H1 (cell line): ENCODE measurements around the gene CCL24. TPM values are rescaled to one million over a fixed set of nuclear protein-coding genes. Genes with fewer than 3 reads are reported as not detected.

Source experiments
- CTCF ChIA-PET: fragments of 300-600 bp; sonication (Branson Sonifier 250); formaldehyde crosslinking; loops from one replicate; lab custom pipeline; 2021; ENCODE audit not compliant: partially characterized antibody; lab: Charles Lee
- POLR2A ChIA-PET: fragments of 300-600 bp; sonication (Branson Sonifier 250); formaldehyde crosslinking; loops from one replicate; lab custom pipeline; 2021; ENCODE audit warnings: inconsistent platforms; ENCODE audit not compliant: partially characterized antibody; lab: Charles Lee
- DNase-seq, 2 experiments: peaks; one replicate each; pipeline versions ENCODE4 v3.0.0 to v3.0.0-alpha.2; 2010 to 2022; ENCODE audit warnings: low spot score in 2 of 2, low read depth in 1 of 2, mixed read lengths in 1 of 2
- FAIRE-seq: peaks from 2 replicates; lab custom pipeline; 2011; peaks lifted over from hg19 to GRCh38; lab: Jason Lieb, UNC
- H2AFZ ChIP-seq: 2 replicates; pipeline ENCODE4 v1.8.1; 2012; ENCODE audit warnings: low read length, inconsistent platforms
- H2AK5ac ChIP-seq: 2 replicates; pipeline ENCODE4 v1.6.1; 2013; ENCODE audit warnings: low read depth, low read length
- H2BK120ac ChIP-seq: replicated peaks from 2 replicates; pipeline ENCODE3; 2013; ENCODE audit warnings: low read depth, low read length, inconsistent platforms
- H2BK12ac ChIP-seq: 2 replicates; pipeline ENCODE4 v1.6.1; 2013; ENCODE audit warnings: low read depth, low read length
- H2BK15ac ChIP-seq: 2 replicates; pipeline ENCODE4 v1.6.1; 2013; ENCODE audit warnings: low read length
- H2BK20ac ChIP-seq: 2 replicates; pipeline ENCODE4 v1.6.1; 2013; ENCODE audit warnings: low read length
- H2BK5ac ChIP-seq: 2 replicates; pipeline ENCODE4 v1.6.1; 2013; ENCODE audit warnings: low read depth, low read length
- H3K14ac ChIP-seq: 2 replicates; pipeline ENCODE4 v1.6.1; 2013; ENCODE audit warnings: inconsistent platforms; ENCODE audit not compliant: insufficient read length
- H3K18ac ChIP-seq: 2 replicates; pipeline ENCODE4 v1.6.1; 2013; ENCODE audit warnings: low read length; ENCODE audit errors: extremely low read depth
- H3K23ac ChIP-seq: 2 replicates; pipeline ENCODE4 v1.6.1; 2013; ENCODE audit warnings: inconsistent platforms; ENCODE audit not compliant: insufficient read length
- H3K23me2 ChIP-seq: 2 replicates; pipeline ENCODE4 v1.6.1; 2013; ENCODE audit warnings: low read depth, low read length
- H3K27ac ChIP-seq: 2 replicates; pipeline ENCODE4 v1.6.1; 2011; ENCODE audit warnings: low read depth, low read length, inconsistent platforms
- H3K27me3 ChIP-seq, 4 experiments: replicated peaks in 1 of 4; 1 replicate in 1 of 4; 2 replicates in 3 of 4; pipeline versions ENCODE4 v1.6.1 to v1.8.1; 2011 to 2013; ENCODE audit warnings: low read length in 3 of 4, mild to moderate bottlenecking in 3 of 4, inconsistent platforms in 2 of 4, mixed read lengths in 2 of 4, moderate library complexity in 1 of 4; ENCODE audit not compliant: control insufficient read depth in 3 of 4, insufficient read depth in 3 of 4; ENCODE audit errors: extremely low read depth in 1 of 4
- H3K36me3 ChIP-seq, 4 experiments: 2 replicates each; pipeline versions ENCODE4 v1.6.1 to v1.8.1; 2011 to 2013; ENCODE audit warnings: mild to moderate bottlenecking in 4 of 4, low read length in 3 of 4, moderate library complexity in 2 of 4, control low read depth in 1 of 4, inconsistent platforms in 1 of 4; ENCODE audit not compliant: insufficient read depth in 4 of 4, control insufficient read depth in 2 of 4
- H3K4ac ChIP-seq: replicated peaks from 2 replicates; pipeline ENCODE3; 2013; ENCODE audit warnings: low read length, low read depth, mixed read lengths, inconsistent platforms; ENCODE audit not compliant: insufficient read length
- H3K4me1 ChIP-seq, 4 experiments: replicated peaks in 1 of 4; 1 replicate in 1 of 4; 2 replicates in 3 of 4; pipeline versions ENCODE4 v1.6.1 to v1.8.1; 2011 to 2013; ENCODE audit warnings: low read length in 3 of 4, inconsistent platforms in 2 of 4, mixed read lengths in 1 of 4; ENCODE audit not compliant: insufficient read depth in 4 of 4, control insufficient read depth in 3 of 4
- H3K4me2 ChIP-seq, 2 experiments: 2 replicates each; pipeline versions ENCODE4 v1.6.1 to v1.8.1; 2011 to 2013; ENCODE audit warnings: low read depth in 2 of 2, low read length in 2 of 2, control low read depth in 1 of 2, inconsistent platforms in 1 of 2, mild to moderate bottlenecking in 1 of 2; ENCODE audit not compliant: insufficient read depth in 1 of 2
- H3K4me3 ChIP-seq, 4 experiments: fragments of 200-600, 300-600 bp in 1 of 4; sonication (generic), shearing (Covaris generic), sonication (Bioruptor Twin) in 1 of 4; 2 replicates each; pipeline versions ENCODE4 v1.5.1 to v1.8.1; 2011 to 2016; ENCODE audit warnings: low read length in 4 of 4, low read depth in 3 of 4, control low read depth in 2 of 4, inconsistent platforms in 2 of 4, mild to moderate bottlenecking in 2 of 4, mixed read lengths in 1 of 4, moderate library complexity in 1 of 4; ENCODE audit not compliant: insufficient read depth in 2 of 4; ENCODE audit errors: extremely low read depth in 1 of 4
- H3K56ac ChIP-seq: replicated peaks from 2 replicates; pipeline ENCODE3; 2013; ENCODE audit warnings: low read depth, mild to moderate bottlenecking, mixed read lengths, low read length, inconsistent platforms; ENCODE audit not compliant: insufficient read length
- H3K79me1 ChIP-seq: 2 replicates; pipeline ENCODE4 v1.6.1; 2013; ENCODE audit warnings: low read depth, low read length, control low read depth
- H3K79me2 ChIP-seq, 2 experiments: 2 replicates each; pipeline versions ENCODE4 v1.6.1 to v1.8.1; 2012 to 2013; ENCODE audit warnings: low read length in 2 of 2, mild to moderate bottlenecking in 2 of 2, inconsistent platforms in 1 of 2; ENCODE audit not compliant: insufficient read depth in 2 of 2, control insufficient read depth in 1 of 2
- H3K9ac ChIP-seq, 4 experiments: replicated peaks in 1 of 4; 1 replicate in 1 of 4; 2 replicates in 3 of 4; pipeline versions ENCODE4 v1.6.1 to v1.8.1; 2011 to 2013; ENCODE audit warnings: low read depth in 3 of 4, low read length in 3 of 4, control low read depth in 2 of 4, mild to moderate bottlenecking in 2 of 4, moderate library complexity in 2 of 4, inconsistent platforms in 1 of 4; ENCODE audit errors: extremely low read depth in 1 of 4
- H3K9me3 ChIP-seq, 2 experiments: 2 replicates each; pipeline versions ENCODE4 v1.6.1 to v1.8.1; 2012 to 2013; ENCODE audit warnings: mild to moderate bottlenecking in 2 of 2, moderate library complexity in 2 of 2, control low read depth in 1 of 2, inconsistent platforms in 1 of 2, low read depth in 1 of 2, low read length in 1 of 2, mixed read lengths in 1 of 2; ENCODE audit not compliant: insufficient read depth in 2 of 2
- H4K20me1 ChIP-seq, 2 experiments: replicated peaks in 1 of 2; 2 replicates each; pipeline versions ENCODE3 to v1.8.1; 2011 to 2013; ENCODE audit warnings: inconsistent platforms in 2 of 2, low read length in 2 of 2, mild to moderate bottlenecking in 1 of 2; ENCODE audit not compliant: insufficient read depth in 2 of 2, control insufficient read depth in 1 of 2
- H4K5ac ChIP-seq: 2 replicates; pipeline ENCODE4 v1.6.1; 2013; ENCODE audit warnings: low read length, low read depth, mixed read lengths, inconsistent platforms; ENCODE audit not compliant: insufficient read length
- H4K8ac ChIP-seq: 2 replicates; pipeline ENCODE4 v1.8.0; 2013; ENCODE audit warnings: mild to moderate bottlenecking, moderate library complexity, low read length, inconsistent platforms; ENCODE audit not compliant: insufficient read depth; ENCODE audit errors: extremely low read depth
- H4K91ac ChIP-seq: replicated peaks from 2 replicates; pipeline ENCODE3; 2013; ENCODE audit warnings: low read length, mixed read lengths, inconsistent platforms; ENCODE audit not compliant: insufficient read length
- CBX8 ChIP-seq: fragments of 300-800, 300-1000 bp; sonication (generic); IDR thresholded peaks from 2 replicates; pipeline ENCODE4 v1.7.1; 2016; ENCODE audit warnings: low read depth, low read length, borderline replicate concordance
- GABPA ChIP-seq: IDR thresholded peaks from 2 replicates; pipeline ENCODE4 v1.6.1; 2011; ENCODE audit warnings: mild to moderate bottlenecking, low read length, moderate library complexity, borderline replicate concordance; ENCODE audit not compliant: insufficient read depth
- KDM1A ChIP-seq: fragments of 200-600, 300-600 bp; sonication (generic); IDR thresholded peaks from 2 replicates; pipeline ENCODE4 v1.7.1; 2016; ENCODE audit warnings: mild to moderate bottlenecking, low read length, borderline replicate concordance
- PHF8 ChIP-seq: fragments of 200-600 bp; sonication (generic); conservative IDR thresholded peaks from 2 replicates; pipeline ENCODE4 v1.7.1; 2012; ENCODE audit warnings: low read depth, mild to moderate bottlenecking, inconsistent platforms, low read length, moderate library complexity
- POLR2A ChIP-seq, 2 experiments: IDR thresholded peaks; 1 replicate in 1 of 2; 2 replicates in 1 of 2; pipeline ENCODE4 v1.6.1; 2011; ENCODE audit warnings: low read depth in 2 of 2, low read length in 2 of 2, mild to moderate bottlenecking in 2 of 2; ENCODE audit errors: control extremely low read depth in 1 of 2
- WGBS, 2 experiments: shearing (Covaris generic) in 1 of 2; methylation state at CpG; one replicate each; pipeline versions ENCODE4 v1.1.6 to v1.1.7; 2013 to 2015; ENCODE audit warnings: low lambda C conversion rate in 2 of 2, mixed read lengths in 2 of 2, inconsistent platforms in 1 of 2, low coverage in 1 of 2, missing lambda C conversion rate in 1 of 2; ENCODE audit not compliant: insufficient replicate concordance in 2 of 2, insufficient coverage in 1 of 2, insufficient read length in 1 of 2; ENCODE audit errors: extremely low coverage in 1 of 2, missing lambda C conversion rate in 1 of 2; 5-methylcytosine and 5-hydroxymethylcytosine counted together
- polyA plus RNA-seq, 7 experiments: library from polyadenylated mRNA; depleted of rRNA in 3 of 7; stranded (reverse) in 5 of 7; unstranded in 2 of 7; fragments of >200 nt in 5 of 7; fragments of 200-250 nt in 2 of 7; gene quantifications; 1 replicate in 5 of 7; 2 replicates in 1 of 7; 4 replicates in 1 of 7; pipeline versions ENCODE4 v1.2.1 to v1.2.3, GENCODE V29; 2011 to 2013; ENCODE audit warnings: missing spikeins in 2 of 7, mixed read lengths in 2 of 7
- total RNA-seq: library from RNA; stranded (reverse); fragmentation: NEBNext Ultra II Directional; extraction: Animal tissue kit (Norgen Biotek cat#: 25700); gene quantifications from 2 replicates; pipeline ENCODE4 v1.2.1, GENCODE V29; 2021

CCL24 gene
- total and polyA plus RNA-seq, 2 of the 8 experiments (the other 6 are each of a cell fraction or from before 2014, with no cell fraction given) = not detected

DNA sequence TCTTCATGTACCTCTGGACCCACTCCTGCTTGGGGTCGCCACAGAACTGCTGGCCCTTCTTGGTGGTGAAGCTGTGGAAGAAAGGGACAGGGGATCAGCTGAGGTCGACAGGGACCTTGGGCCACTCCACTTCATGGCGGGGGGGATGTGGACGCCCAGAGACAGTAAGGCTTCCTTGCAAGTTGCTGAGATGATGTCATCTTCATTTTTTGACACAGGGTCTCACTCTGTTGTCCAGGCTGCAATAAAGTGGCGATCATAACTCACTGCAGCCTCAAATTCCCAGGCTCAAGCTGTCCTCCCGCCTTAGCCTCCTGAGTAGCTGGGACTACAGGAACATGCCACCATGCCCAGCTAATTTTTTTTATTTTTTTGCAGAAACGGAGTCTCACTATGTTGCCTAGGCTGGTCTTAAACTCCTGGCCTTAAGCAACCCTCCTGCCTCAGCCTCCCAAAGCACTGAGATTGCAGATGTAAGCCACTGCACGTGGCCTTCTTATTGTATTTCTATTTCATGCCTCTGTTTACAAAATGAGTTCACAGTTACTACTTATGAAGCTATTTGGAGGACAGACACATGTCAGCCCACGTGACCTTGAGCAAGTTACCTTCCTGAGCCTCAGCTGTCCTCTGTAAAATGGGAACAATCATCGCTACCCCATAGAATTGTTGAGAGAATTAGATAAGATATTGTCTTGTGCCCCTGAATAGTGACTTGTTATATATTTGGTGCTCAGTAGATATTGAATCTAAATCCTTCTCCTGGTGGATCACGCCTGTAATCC lies 1.5 kb downstream of the CCL24 start:
- Histone ChIP-seq H3K14ac (no peak overlapping the region), H2BK5ac (no peak overlapping the region), H2AFZ (no peak overlapping the region), H3K56ac (no peak overlapping the region), H4K91ac (no peak overlapping the region), H3K79me1 (no peaks in the 10 kb centered on the region), H4K8ac (no peak overlapping the region), H3K4ac (no peak overlapping the region), H3K9ac (no peak overlapping the region), H3K4me3 (no peak overlapping the region), H2AK5ac (no peak overlapping the region), H2BK12ac (no peak overlapping the region), H3K4me2 (no peak overlapping the region), H3K27me3 (no peaks in the 10 kb centered on the region; a peak in 2 of 7 replicates), H3K9me3 (peaks cover 0 to 1% of the 10 kb centered on the region in 2 experiments; a peak in 1 of 4 replicates), H3K18ac (no peak overlapping the region), H4K20me1 (peaks cover 0 to 1% of the 10 kb centered on the region in 2 experiments), H4K5ac (no peak overlapping the region), H2BK20ac (no peak overlapping the region), H3K36me3 (no peaks in the 10 kb centered on the region), H3K23me2 (no peaks in the 10 kb centered on the region), H2BK15ac (no peak overlapping the region), H3K4me1 (peaks cover 0 to 3% (median 0%) of the 10 kb centered on the region in 4 experiments; a peak in 1 of 7 replicates), H3K79me2 (no peaks in the 10 kb centered on the region), H3K23ac (no peak overlapping the region), H2BK120ac (no peak overlapping the region), H3K27ac (no peak overlapping the region)
- FAIRE-seq (no peak), DNase-seq (no peak)
- 86% methylated on average over 10 of the region's 11 CpGs; no CpG with 5 or more reads in 1 of the 2 experiments for WGBS, 2 experiments
- ChIA-PET CTCF (no interaction called here), POLR2A (no interaction called here)
- no peak for TF ChIP-seq GABPA
- TF ChIP-seq KDM1A = no peak
- no peak for TF ChIP-seq POLR2A (IDR thresholded peaks at IDR 0.05; ENCODE audit: control extremely low read depth in 1 of 2, low read depth in 2 of 2, low read length in 2 of 2)
- no peak for TF ChIP-seq PHF8
- no peak for TF ChIP-seq CBX8
